HCT116 (cell line): ENCODE measurements around the gene TIAM1. TPM values are rescaled to one million over a fixed set of nuclear protein-coding genes. Genes with fewer than 3 reads are reported as not detected.
A peak's percentile ranks its signal among the peaks of the same experiment; 100 is the strongest.

Source experiments
- ATAC-seq: fragments of 200-7000 bp; cut with Tn5 transposase; 2 replicates; pipeline ENCODE4 v1.9.1; 2020; ENCODE audit warnings: mild to moderate bottlenecking, moderate library complexity
- BruUV-seq: library from RNA; stranded (reverse); fragments of 400-500 nt; replicated peaks from 2 replicates; lab custom pipeline; 2021; lab: Mats Ljungman, UMichigan
- CTCF ChIA-PET: fragments of 300-600 bp; sonication (Branson Sonifier 250); formaldehyde crosslinking; loops from one replicate; lab custom pipeline; 2021; ENCODE audit warnings: antibody characterized with exemption; lab: Charles Lee
- POLR2A ChIA-PET: fragments of 300-600, 350-600 bp; sonication (Branson Sonifier 250); formaldehyde crosslinking; loops from one replicate; lab custom pipeline; 2021; ENCODE audit warnings: antibody characterized with exemption; lab: Charles Lee
- RAD21 ChIA-PET, 2 experiments: fragments of 300-600 bp; sonication (Branson Sonifier 250); formaldehyde crosslinking; loops; one replicate each; lab custom pipeline; 2023; ENCODE audit warnings: low total read pairs in 2 of 2; ENCODE audit not compliant: uncharacterized antibody in 2 of 2, unreplicated experiment in 2 of 2, low non-redundant PET in 1 of 2; lab: Charles Lee
- DNase-seq: peaks from one replicate; pipeline ENCODE4 v3.0.0-alpha.2; 2010; ENCODE audit warnings: low read depth, low spot score
- H2AFZ ChIP-seq: fragments of 200-600 bp; shearing (Covaris generic), sonication (generic); 2 replicates; pipeline ENCODE4 v1.6.1; 2017; ENCODE audit warnings: low read depth, mixed run types, mixed read lengths, antibody characterized with exemption, low read length; ENCODE audit not compliant: poor library complexity, severe bottlenecking
- H3K27ac ChIP-seq: 2 replicates; pipeline ENCODE4 v1.5.1; 2012; ENCODE audit warnings: low read depth, low read length
- H3K27me3 ChIP-seq: fragments of 200-600 bp; sonication (generic); 2 replicates; pipeline ENCODE4 v1.6.1; 2016; ENCODE audit warnings: mixed run types, low read length, mixed read lengths; ENCODE audit not compliant: insufficient read depth
- H3K36me3 ChIP-seq, 2 experiments: fragments of 200-500 bp in 1 of 2; fragments of 200-600 bp in 1 of 2; sonication (Bioruptor generic) in 1 of 2; sonication (generic) in 1 of 2; 2 replicates each; pipeline versions ENCODE4 v1.5.1 to v1.6.1; 2014 to 2016; ENCODE audit warnings: low read length in 2 of 2, inconsistent platforms in 1 of 2, mixed read lengths in 1 of 2, mixed run types in 1 of 2; ENCODE audit not compliant: insufficient read depth in 2 of 2, control insufficient read depth in 1 of 2
- H3K4me1 ChIP-seq, 2 experiments: fragments of 200-600 bp in 1 of 2; sonication (generic) in 1 of 2; 2 replicates each; pipeline versions ENCODE4 v1.5.1 to v1.6.1; 2012 to 2017; ENCODE audit warnings: low read length in 2 of 2, inconsistent platforms in 1 of 2, mild to moderate bottlenecking in 1 of 2, mixed read lengths in 1 of 2, mixed run types in 1 of 2, moderate library complexity in 1 of 2; ENCODE audit not compliant: insufficient read depth in 2 of 2, control insufficient read depth in 1 of 2
- H3K4me2 ChIP-seq: fragments of 200-600 bp; sonication (generic); 2 replicates; pipeline ENCODE4 v1.6.1; 2017; ENCODE audit warnings: mixed run types, low read length, mixed read lengths
- H3K4me3 ChIP-seq, 2 experiments: fragments of 200-600 bp in 1 of 2; sonication (generic) in 1 of 2; replicated peaks in 1 of 2; 2 replicates each; pipeline ENCODE4 v1.5.1; 2011 to 2016; ENCODE audit warnings: low read length in 2 of 2, control low read depth in 1 of 2, low read depth in 1 of 2, mild to moderate bottlenecking in 1 of 2, mixed read lengths in 1 of 2, mixed run types in 1 of 2
- H3K79me2 ChIP-seq: fragments of 200-600 bp; sonication (generic); 2 replicates; pipeline ENCODE4 v1.6.1; 2017; ENCODE audit warnings: mild to moderate bottlenecking, mixed run types, low read length, moderate library complexity, mixed read lengths; ENCODE audit not compliant: insufficient read depth
- H3K9ac ChIP-seq: fragments of 200-600 bp; sonication (generic); 2 replicates; pipeline ENCODE4 v1.6.1; 2016; ENCODE audit warnings: low read length, mixed read lengths
- H3K9me2 ChIP-seq: fragments of 200-600 bp; sonication (generic), shearing (Covaris generic); 2 replicates; pipeline ENCODE4 v1.6.1; 2017; ENCODE audit warnings: mixed run types, mild to moderate bottlenecking, moderate library complexity; ENCODE audit not compliant: insufficient read depth
- H3K9me3 ChIP-seq, 2 experiments: fragments of 200-500 bp in 1 of 2; fragments of 200-600 bp in 1 of 2; sonication (Bioruptor generic) in 1 of 2; sonication (generic) in 1 of 2; 2 replicates each; pipeline ENCODE4 v1.6.1; 2014 to 2017; ENCODE audit warnings: low read length in 2 of 2, mixed read lengths in 2 of 2, inconsistent platforms in 1 of 2, low read depth in 1 of 2, mild to moderate bottlenecking in 1 of 2, mixed run types in 1 of 2, moderate library complexity in 1 of 2; ENCODE audit not compliant: control insufficient read depth in 1 of 2, insufficient read depth in 1 of 2
- H4K20me1 ChIP-seq: fragments of 200-600 bp; sonication (generic), shearing (Covaris generic); 2 replicates; pipeline ENCODE4 v1.6.1; 2017; ENCODE audit warnings: mixed run types, mild to moderate bottlenecking, moderate library complexity; ENCODE audit not compliant: insufficient read depth
- ATF3 ChIP-seq: IDR thresholded peaks from 2 replicates; pipeline ENCODE4 v1.6.1; 2012
- CEBPB ChIP-seq: IDR thresholded peaks from 2 replicates; pipeline ENCODE4 v1.6.1; 2012; ENCODE audit warnings: low read depth
- EGR1 ChIP-seq: IDR thresholded peaks from 2 replicates; pipeline ENCODE4 v1.6.1; 2012; ENCODE audit warnings: low read depth
- ELF1 ChIP-seq: IDR thresholded peaks from 2 replicates; pipeline ENCODE4 v1.6.1; 2012; ENCODE audit warnings: low read depth, borderline replicate concordance
- EZH2phosphoT487 ChIP-seq: fragments of 200-600 bp; IDR thresholded peaks from 2 replicates; pipeline ENCODE4 v1.6.1; 2018; ENCODE audit warnings: antibody characterized with exemption, borderline replicate concordance
- FOSL1 ChIP-seq: IDR thresholded peaks from 2 replicates; pipeline ENCODE4 v1.6.1; 2012; ENCODE audit warnings: low read depth
- JUND ChIP-seq: IDR thresholded peaks from 2 replicates; pipeline ENCODE4 v1.6.1; 2012
- MAX ChIP-seq: IDR thresholded peaks from 2 replicates; pipeline ENCODE4 v1.6.1; 2012
- POLR2A ChIP-seq: IDR thresholded peaks from 2 replicates; pipeline ENCODE4 v1.7.0; 2011; ENCODE audit warnings: borderline replicate concordance; ENCODE audit not compliant: insufficient read depth, insufficient read length; ENCODE audit errors: extremely low read depth
- POLR2AphosphoS5 ChIP-seq: IDR thresholded peaks from 2 replicates; pipeline ENCODE4 v1.6.1; 2011; ENCODE audit warnings: mild to moderate bottlenecking, low read depth, low read length, moderate library complexity
- RAD21 ChIP-seq: IDR thresholded peaks from 2 replicates; pipeline ENCODE4 v1.6.1; 2012; ENCODE audit warnings: low read depth, mild to moderate bottlenecking
- REST ChIP-seq: IDR thresholded peaks from 2 replicates; pipeline ENCODE4 v1.6.1; 2012; ENCODE audit warnings: low read depth
- SIN3A ChIP-seq: IDR thresholded peaks from 2 replicates; pipeline ENCODE4 v1.6.1; 2012; ENCODE audit warnings: low read depth
- SP1 ChIP-seq: IDR thresholded peaks from 2 replicates; pipeline ENCODE4 v1.6.1; 2012; ENCODE audit warnings: low read depth
- SRF ChIP-seq: IDR thresholded peaks from 2 replicates; pipeline ENCODE4 v1.6.1; 2012; ENCODE audit warnings: low read depth
- YY1 ChIP-seq: IDR thresholded peaks from 2 replicates; pipeline ENCODE4 v1.6.1; 2011; ENCODE audit warnings: low read length, low read depth, moderate library complexity, mild to moderate bottlenecking; ENCODE audit not compliant: insufficient replicate concordance; ENCODE audit errors: extremely low read depth
- ZNF274 ChIP-seq: fragments of 200-500 bp; sonication (Bioruptor generic); IDR thresholded peaks from 2 replicates; pipeline ENCODE4 v1.6.1; 2014; ENCODE audit warnings: mild to moderate bottlenecking, low read depth, low read length, inconsistent platforms
- intact Hi-C: fragments of 100-400 bp; cut with micrococcal nuclease; formaldehyde crosslinking; loops from 2 replicates; pipeline ENCODE4 v1.10.0; 2022
- total RNA-seq: library from RNA; stranded (reverse); gene quantifications from one replicate; pipeline ENCODE4 v1.2.1, GENCODE V29; 2021; ENCODE audit not compliant: unreplicated experiment
- TF ChIP-seq, protein P1 (sequence below), 3 experiments: fragments of 200-600 bp in 1 of 3; sonication (generic) in 1 of 3; IDR thresholded peaks in 2 of 3; conservative IDR thresholded peaks in 1 of 3; 2 replicates each; pipeline ENCODE4 v1.5.1; 2012 to 2017; ENCODE audit warnings: low read depth in 2 of 3, low read length in 2 of 3, antibody characterized with exemption in 1 of 3, borderline replicate concordance in 1 of 3, control low read depth in 1 of 3, mild to moderate bottlenecking in 1 of 3, mixed read lengths in 1 of 3, mixed run types in 1 of 3, moderate library complexity in 1 of 3; ENCODE audit not compliant: insufficient read depth in 1 of 3
- TF ChIP-seq, protein P2 (sequence below): IDR thresholded peaks from 2 replicates; pipeline ENCODE4 v1.6.1; 2011; ENCODE audit warnings: mild to moderate bottlenecking, low read length, moderate library complexity; ENCODE audit not compliant: insufficient replicate concordance; ENCODE audit errors: extremely low read depth

The TIAM1 gene
- total RNA-seq, 1 experiment from 2014 or later = 47.8 TPM

- H3K4me2 ChIP-seq = peak overlapping the region; percentile 62
- H3K36me3 ChIP-seq = no peaks in the 10 kb centered on the region
- TF ChIP-seq, protein P1, sequence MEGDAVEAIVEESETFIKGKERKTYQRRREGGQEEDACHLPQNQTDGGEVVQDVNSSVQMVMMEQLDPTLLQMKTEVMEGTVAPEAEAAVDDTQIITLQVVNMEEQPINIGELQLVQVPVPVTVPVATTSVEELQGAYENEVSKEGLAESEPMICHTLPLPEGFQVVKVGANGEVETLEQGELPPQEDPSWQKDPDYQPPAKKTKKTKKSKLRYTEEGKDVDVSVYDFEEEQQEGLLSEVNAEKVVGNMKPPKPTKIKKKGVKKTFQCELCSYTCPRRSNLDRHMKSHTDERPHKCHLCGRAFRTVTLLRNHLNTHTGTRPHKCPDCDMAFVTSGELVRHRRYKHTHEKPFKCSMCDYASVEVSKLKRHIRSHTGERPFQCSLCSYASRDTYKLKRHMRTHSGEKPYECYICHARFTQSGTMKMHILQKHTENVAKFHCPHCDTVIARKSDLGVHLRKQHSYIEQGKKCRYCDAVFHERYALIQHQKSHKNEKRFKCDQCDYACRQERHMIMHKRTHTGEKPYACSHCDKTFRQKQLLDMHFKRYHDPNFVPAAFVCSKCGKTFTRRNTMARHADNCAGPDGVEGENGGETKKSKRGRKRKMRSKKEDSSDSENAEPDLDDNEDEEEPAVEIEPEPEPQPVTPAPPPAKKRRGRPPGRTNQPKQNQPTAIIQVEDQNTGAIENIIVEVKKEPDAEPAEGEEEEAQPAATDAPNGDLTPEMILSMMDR (IDR thresholded peaks at IDR 0.05 in 2 of 3, conservative IDR thresholded peaks at IDR 0.05 in 1 of 3; ENCODE audit: borderline replicate concordance in 1 of 3, insufficient read depth in 1 of 3, low read depth in 2 of 3, low read length in 2 of 3) = no peak
- no peak for TF ChIP-seq ZNF274
- no peak for TF ChIP-seq ATF3
- 0 out of 2 replicates have a peak, but pooled peaks have one; percentile 15 for TF ChIP-seq POLR2AphosphoS5
- TF ChIP-seq EGR1 = no peak
- peak; percentile 87 for TF ChIP-seq SP1
- no peak; the same call in 1 of the 2 replicates for TF ChIP-seq RAD21
- TF ChIP-seq SIN3A = peak; percentile 59
- peak; percentile 64 for TF ChIP-seq CEBPB
- TF ChIP-seq ELF1 = no peak
- TF ChIP-seq FOSL1 = peak; percentile 82
- no peak for TF ChIP-seq YY1
- no peak for TF ChIP-seq SRF
- TF ChIP-seq POLR2A = no peak
- TF ChIP-seq REST = no peak
- TF ChIP-seq EZH2phosphoT487 = no peak
- TF ChIP-seq MAX = 0 out of 2 replicates have a peak, but pooled peaks have one; percentile 29
- TF ChIP-seq, protein P2, sequence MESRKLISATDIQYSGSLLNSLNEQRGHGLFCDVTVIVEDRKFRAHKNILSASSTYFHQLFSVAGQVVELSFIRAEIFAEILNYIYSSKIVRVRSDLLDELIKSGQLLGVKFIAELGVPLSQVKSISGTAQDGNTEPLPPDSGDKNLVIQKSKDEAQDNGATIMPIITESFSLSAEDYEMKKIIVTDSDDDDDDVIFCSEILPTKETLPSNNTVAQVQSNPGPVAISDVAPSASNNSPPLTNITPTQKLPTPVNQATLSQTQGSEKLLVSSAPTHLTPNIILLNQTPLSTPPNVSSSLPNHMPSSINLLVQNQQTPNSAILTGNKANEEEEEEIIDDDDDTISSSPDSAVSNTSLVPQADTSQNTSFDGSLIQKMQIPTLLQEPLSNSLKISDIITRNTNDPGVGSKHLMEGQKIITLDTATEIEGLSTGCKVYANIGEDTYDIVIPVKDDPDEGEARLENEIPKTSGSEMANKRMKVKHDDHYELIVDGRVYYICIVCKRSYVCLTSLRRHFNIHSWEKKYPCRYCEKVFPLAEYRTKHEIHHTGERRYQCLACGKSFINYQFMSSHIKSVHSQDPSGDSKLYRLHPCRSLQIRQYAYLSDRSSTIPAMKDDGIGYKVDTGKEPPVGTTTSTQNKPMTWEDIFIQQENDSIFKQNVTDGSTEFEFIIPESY = no peak
- peak; percentile 92 for TF ChIP-seq JUND
These were observed 27.4 kb downstream of the TIAM1 start for GRCh38 chr21:31316488-31317169.

More at GRCh38 chr21:31316488-31317169, 27.4 kb downstream of the TIAM1 start:
- H3K4me1 ChIP-seq = peaks cover 56 to 76% of the 10 kb centered on the region in 2 experiments
- 0 out of 2 replicates have a peak, but pooled peaks cover 3% of the 10 kb centered on the region for H3K79me2 ChIP-seq
- no peak overlapping the region for H2AFZ ChIP-seq
- peak; percentile 93 for ATAC-seq
- ChIA-PET RAD21 (interaction anchor here in 1 of 2 experiments (1.0 kb wide), 1 partner anchor 264 kb away, joined by 3 read pairs; no protein-coding TSS in a partner anchor), POLR2A (interaction anchor here (0.6 to 1.7 kb wide), 2 partner anchors 50 to 242 kb away, joined by 3 to 6 read pairs; no protein-coding TSS in a partner anchor), CTCF (no interaction called here)
- peak overlapping the region; percentile 96 for H3K27ac ChIP-seq
- no peaks in the 10 kb centered on the region for H3K27me3 ChIP-seq
- intact Hi-C loops = loop anchor here (2.0 kb wide), 1 partner anchor 34 kb away; no protein-coding TSS in a partner anchor
- H3K9me3 ChIP-seq = no peaks in the 10 kb centered on the region
- TSS peak; percentile 64 for BruUV-seq
- no peaks in the 10 kb centered on the region for H3K9me2 ChIP-seq
- no peaks in the 10 kb centered on the region for H4K20me1 ChIP-seq
- H3K9ac ChIP-seq = peak overlapping the region; percentile 40
- DNase-seq = peak; percentile 91
- H3K4me3 ChIP-seq = peak overlapping the region in 1 of 2 experiments; percentile 26; a peak in 2 of 4 replicates
